ENCODE results near the gene LDLRAD4. TPM values are rescaled to one million over a fixed set of nuclear protein-coding genes. Genes with fewer than 3 reads are reported as not detected.

Gene LDLRAD4
- polyA plus RNA-seq, 1 of the 3 experiments (the other 2 are of a cell fraction) = 0.16 TPM

- Histone ChIP-seq H3K36me3 (replicated peaks in 1 of 2; ENCODE audit: control insufficient read depth in 1 of 2, insufficient read depth in 2 of 2, low read length in 1 of 2) (peaks cover 0 to 6% of the 10 kb centered on the region in 2 experiments), H3K9ac (no peak overlapping the region), H2AFZ (ENCODE audit: low read depth) (no peak overlapping the region), H3K4me1 (ENCODE audit: control insufficient read depth in 1 of 2, insufficient read depth in 2 of 2, low read depth in 1 of 2, low read length in 1 of 2) (no peaks in the 10 kb centered on the region), H4K20me1 (ENCODE audit: insufficient read depth) (no peaks in the 10 kb centered on the region), H3K9me2 (no peaks in the 10 kb centered on the region), H3F3A (replicated peaks; ENCODE audit: insufficient read depth) (no peaks in the 10 kb centered on the region), H3K79me2 (ENCODE audit: insufficient read depth) (peaks cover 82% of the 10 kb centered on the region), H3K9me3 (0 out of 2 replicates have a peak, but pooled peaks cover 1% of the 10 kb centered on the region), H3K4me3 (ENCODE audit: low read depth in 2 of 2, low read length in 1 of 2) (no peak overlapping the region), H3K27ac (ENCODE audit: low read depth in 2 of 2, low read length in 1 of 2) (no peak overlapping the region), H3K27me3 (ENCODE audit: insufficient read depth) (no peaks in the 10 kb centered on the region), H3K4me2 (no peak overlapping the region)
- TF ChIP-seq PBX3 (IDR thresholded peaks at IDR 0.05) = no peak
- TF ChIP-seq POLR2AphosphoS5 (IDR thresholded peaks at IDR 0.05; ENCODE audit: low read depth, low read length) = no peak
- TF ChIP-seq, protein P1, sequence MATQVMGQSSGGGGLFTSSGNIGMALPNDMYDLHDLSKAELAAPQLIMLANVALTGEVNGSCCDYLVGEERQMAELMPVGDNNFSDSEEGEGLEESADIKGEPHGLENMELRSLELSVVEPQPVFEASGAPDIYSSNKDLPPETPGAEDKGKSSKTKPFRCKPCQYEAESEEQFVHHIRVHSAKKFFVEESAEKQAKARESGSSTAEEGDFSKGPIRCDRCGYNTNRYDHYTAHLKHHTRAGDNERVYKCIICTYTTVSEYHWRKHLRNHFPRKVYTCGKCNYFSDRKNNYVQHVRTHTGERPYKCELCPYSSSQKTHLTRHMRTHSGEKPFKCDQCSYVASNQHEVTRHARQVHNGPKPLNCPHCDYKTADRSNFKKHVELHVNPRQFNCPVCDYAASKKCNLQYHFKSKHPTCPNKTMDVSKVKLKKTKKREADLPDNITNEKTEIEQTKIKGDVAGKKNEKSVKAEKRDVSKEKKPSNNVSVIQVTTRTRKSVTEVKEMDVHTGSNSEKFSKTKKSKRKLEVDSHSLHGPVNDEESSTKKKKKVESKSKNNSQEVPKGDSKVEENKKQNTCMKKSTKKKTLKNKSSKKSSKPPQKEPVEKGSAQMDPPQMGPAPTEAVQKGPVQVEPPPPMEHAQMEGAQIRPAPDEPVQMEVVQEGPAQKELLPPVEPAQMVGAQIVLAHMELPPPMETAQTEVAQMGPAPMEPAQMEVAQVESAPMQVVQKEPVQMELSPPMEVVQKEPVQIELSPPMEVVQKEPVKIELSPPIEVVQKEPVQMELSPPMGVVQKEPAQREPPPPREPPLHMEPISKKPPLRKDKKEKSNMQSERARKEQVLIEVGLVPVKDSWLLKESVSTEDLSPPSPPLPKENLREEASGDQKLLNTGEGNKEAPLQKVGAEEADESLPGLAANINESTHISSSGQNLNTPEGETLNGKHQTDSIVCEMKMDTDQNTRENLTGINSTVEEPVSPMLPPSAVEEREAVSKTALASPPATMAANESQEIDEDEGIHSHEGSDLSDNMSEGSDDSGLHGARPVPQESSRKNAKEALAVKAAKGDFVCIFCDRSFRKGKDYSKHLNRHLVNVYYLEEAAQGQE (IDR thresholded peaks at IDR 0.05; ENCODE audit: low read depth, low read length) = no peak
- TF ChIP-seq EP300 (IDR thresholded peaks at IDR 0.05; ENCODE audit: borderline replicate concordance in 1 of 2, low read depth in 1 of 2, low read length in 1 of 2) = no peak
- TF ChIP-seq USF1 (IDR thresholded peaks at IDR 0.05; ENCODE audit: borderline replicate concordance, low read depth) = no peak
- TF ChIP-seq ELF1 (IDR thresholded peaks at IDR 0.05) = no peak
- no peak for TF ChIP-seq MAX (IDR thresholded peaks at IDR 0.05; ENCODE audit: low read depth)
- no peak for TF ChIP-seq FOXJ3 (CRISPR knock-in tag; IDR thresholded peaks at IDR 0.05)
- no peak for TF ChIP-seq TEAD4 (IDR thresholded peaks at IDR 0.05; ENCODE audit: borderline replicate concordance, insufficient read depth)
- no peak for TF ChIP-seq EZH2phosphoT487 (IDR thresholded peaks at IDR 0.05; ENCODE audit: borderline replicate concordance, low read depth)
- no peak for TF ChIP-seq CTCF (IDR thresholded peaks at IDR 0.05)
- WGBS (ENCODE audit: low lambda C conversion rate) = 78% methylated on average over 3 of the region's 3 CpGs
- POLR2A ChIA-PET = no interaction called here
- DNase-seq = no peak
- CTCF ChIA-PET = interaction anchor here (1.0 kb wide), 1 partner anchor 17 kb away, joined by 3 read pairs; no protein-coding TSS in a partner anchor
Measured at GRCh38 chr18:13696961-13697360, 478.4 kb downstream of the LDLRAD4 start.

Data from SK-N-SH (cell line).